ENCODE results near the gene SVIL. TPM values are rescaled to one million over a fixed set of nuclear protein-coding genes. Genes with fewer than 3 reads are reported as not detected.
A peak's percentile ranks its signal among the peaks of the same experiment; 100 is the strongest.

The SVIL gene
- total and polyA plus RNA-seq, 2 experiments from 2014 or later: 252 to 412 TPM

GRCh38 chr10:29417324-29417723 is 217.4 kb downstream of the SVIL start:
- H3K4me3 ChIP-seq: no peak overlapping the region
- TF ChIP-seq CTCF (IDR thresholded peaks at IDR 0.05; ENCODE audit: low read depth, low read length): no peak
- no peak overlapping the region for H3K27ac ChIP-seq
- H3K4me1 ChIP-seq (ENCODE audit: low read depth): no peaks in the 10 kb centered on the region
- no peaks in the 10 kb centered on the region for H3K9me3 ChIP-seq (ENCODE audit: low read depth)
- no peaks in the 10 kb centered on the region for H3K27me3 ChIP-seq
- DNase-seq (ENCODE audit: low read depth in 1 of 2, low spot score in 1 of 2): no peak
- peaks cover 3% of the 10 kb centered on the region for H3K36me3 ChIP-seq

GRCh38 chr10:29415876-29416275 is 218.9 kb downstream of the SVIL start:
- TF ChIP-seq CTCF (IDR thresholded peaks at IDR 0.05; ENCODE audit: low read depth, low read length): no peak
- no peaks in the 10 kb centered on the region for H3K4me1 ChIP-seq (ENCODE audit: low read depth)
- no peak overlapping the region for H3K27ac ChIP-seq

GRCh38 chr10:29414501-29414900 is 220.3 kb downstream of the SVIL start:
- no peaks in the 10 kb centered on the region for H3K9me3 ChIP-seq (ENCODE audit: low read depth)
- TF ChIP-seq CTCF (IDR thresholded peaks at IDR 0.05; ENCODE audit: low read depth, low read length): no peak

More at GRCh38 chr10:29415876-29416275, 218.9 kb downstream of the SVIL start:
- Histone ChIP-seq H3K27me3 (no peaks in the 10 kb centered on the region), H3K4me3 (no peak overlapping the region), H3K9me3 (ENCODE audit: low read depth) (no peaks in the 10 kb centered on the region), H3K36me3 (peaks cover 3% of the 10 kb centered on the region)
- DNase-seq (ENCODE audit: low read depth in 1 of 2, low spot score in 1 of 2): peak in 1 of 2 donors; percentile 25

GRCh38 chr10:29412485-29412884 is 222.3 kb downstream of the SVIL start:
- Histone ChIP-seq H3K4me3 (no peak overlapping the region), H3K27me3 (no peaks in the 10 kb centered on the region), H3K9me3 (ENCODE audit: low read depth) (no peaks in the 10 kb centered on the region), H3K4me1 (ENCODE audit: low read depth) (no peaks in the 10 kb centered on the region), H3K27ac (peak overlapping the region; percentile 29), H3K36me3 (peaks cover 3% of the 10 kb centered on the region)
- peak in 1 of 2 donors; percentile 51 for DNase-seq (ENCODE audit: low read depth in 1 of 2, low spot score in 1 of 2)
- no peak for TF ChIP-seq CTCF (IDR thresholded peaks at IDR 0.05; ENCODE audit: low read depth, low read length)

More at GRCh38 chr10:29414501-29414900, 220.3 kb downstream of the SVIL start:
- no peak overlapping the region for H3K4me3 ChIP-seq
- no peak overlapping the region for H3K27ac ChIP-seq
- H3K4me1 ChIP-seq (ENCODE audit: low read depth): no peaks in the 10 kb centered on the region
- no peak for DNase-seq (ENCODE audit: low read depth in 1 of 2, low spot score in 1 of 2)
- H3K27me3 ChIP-seq: no peaks in the 10 kb centered on the region
- H3K36me3 ChIP-seq: peaks cover 3% of the 10 kb centered on the region

- Histone ChIP-seq H3K9me3 (ENCODE audit: low read depth) (no peaks in the 10 kb centered on the region), H3K36me3 (peaks cover 3% of the 10 kb centered on the region), H3K27me3 (no peaks in the 10 kb centered on the region), H3K4me3 (no peak overlapping the region), H3K27ac (peak overlapping the region; percentile 29), H3K4me1 (ENCODE audit: low read depth) (no peaks in the 10 kb centered on the region)
- no peak for TF ChIP-seq CTCF (IDR thresholded peaks at IDR 0.05; ENCODE audit: low read depth, low read length)
- DNase-seq (ENCODE audit: low read depth in 1 of 2, low spot score in 1 of 2): peak in 1 of 2 donors; percentile 3
Measured at GRCh38 chr10:29411666-29412315, 223.0 kb downstream of the SVIL start.
